Fibroblast of villous mesenchyme (primary cell): ENCODE data around the gene HMCN1. TPM values are rescaled to one million over a fixed set of nuclear protein-coding genes. Genes with fewer than 3 reads are reported as not detected.
"Not testable (repeated sequence)": the region's sequence is repeated elsewhere in the genome, so short reads cannot be mapped to it uniquely, and the experiment has no call there.

Source experiments
- DNase-seq: peaks from one replicate; pipeline ENCODE4 v3.0.0-alpha.2; 2010; ENCODE audit warnings: low read depth
- H3K4me3 ChIP-seq: 2 replicates; pipeline ENCODE4 v1.5.1; 2011; ENCODE audit warnings: low read depth, mild to moderate bottlenecking, low read length
- total RNA-seq: library from RNA; depleted of rRNA; stranded (reverse); fragments of >200 nt; gene quantifications from 2 replicates; pipeline ENCODE4 v1.2.3, GENCODE V29; 2012
- TF ChIP-seq, protein P1 (sequence below): IDR thresholded peaks from 2 replicates; pipeline ENCODE4 v1.5.1; 2012; ENCODE audit warnings: low read depth, mild to moderate bottlenecking, low read length; ENCODE audit not compliant: insufficient read depth

Gene HMCN1
- total RNA-seq, 1 donor, result 5.2 TPM

DNA sequence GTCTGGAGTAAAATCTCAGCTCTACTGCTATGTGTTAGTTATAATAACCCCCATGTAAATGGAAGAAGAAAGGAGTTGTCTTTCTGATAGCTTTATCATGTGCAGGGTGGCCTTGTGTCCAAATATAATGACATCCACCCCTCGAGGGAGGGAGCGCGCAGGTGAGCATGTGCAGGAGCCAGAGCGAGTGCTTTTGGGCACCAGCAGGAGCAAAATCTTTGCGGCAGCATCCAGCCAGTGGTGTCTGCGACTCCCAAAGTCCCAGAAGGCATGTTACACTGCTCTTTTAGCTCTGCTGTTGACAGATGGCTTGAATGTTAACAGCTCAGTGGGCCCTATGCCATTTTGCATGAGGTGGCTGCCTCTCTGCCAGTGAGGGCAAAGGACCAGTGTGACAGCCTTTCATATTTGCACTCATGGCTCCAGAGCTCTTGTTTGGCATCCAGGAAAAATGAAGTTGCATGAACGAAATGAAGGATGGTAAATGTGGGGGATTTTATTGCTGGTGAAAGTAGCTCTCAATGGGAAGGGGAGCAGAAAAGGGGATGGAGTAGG lies 146.7 kb downstream of the HMCN1 start:
- TF ChIP-seq, protein P1, sequence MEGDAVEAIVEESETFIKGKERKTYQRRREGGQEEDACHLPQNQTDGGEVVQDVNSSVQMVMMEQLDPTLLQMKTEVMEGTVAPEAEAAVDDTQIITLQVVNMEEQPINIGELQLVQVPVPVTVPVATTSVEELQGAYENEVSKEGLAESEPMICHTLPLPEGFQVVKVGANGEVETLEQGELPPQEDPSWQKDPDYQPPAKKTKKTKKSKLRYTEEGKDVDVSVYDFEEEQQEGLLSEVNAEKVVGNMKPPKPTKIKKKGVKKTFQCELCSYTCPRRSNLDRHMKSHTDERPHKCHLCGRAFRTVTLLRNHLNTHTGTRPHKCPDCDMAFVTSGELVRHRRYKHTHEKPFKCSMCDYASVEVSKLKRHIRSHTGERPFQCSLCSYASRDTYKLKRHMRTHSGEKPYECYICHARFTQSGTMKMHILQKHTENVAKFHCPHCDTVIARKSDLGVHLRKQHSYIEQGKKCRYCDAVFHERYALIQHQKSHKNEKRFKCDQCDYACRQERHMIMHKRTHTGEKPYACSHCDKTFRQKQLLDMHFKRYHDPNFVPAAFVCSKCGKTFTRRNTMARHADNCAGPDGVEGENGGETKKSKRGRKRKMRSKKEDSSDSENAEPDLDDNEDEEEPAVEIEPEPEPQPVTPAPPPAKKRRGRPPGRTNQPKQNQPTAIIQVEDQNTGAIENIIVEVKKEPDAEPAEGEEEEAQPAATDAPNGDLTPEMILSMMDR, result no peak
- DNase-seq, result no peak

DNA sequence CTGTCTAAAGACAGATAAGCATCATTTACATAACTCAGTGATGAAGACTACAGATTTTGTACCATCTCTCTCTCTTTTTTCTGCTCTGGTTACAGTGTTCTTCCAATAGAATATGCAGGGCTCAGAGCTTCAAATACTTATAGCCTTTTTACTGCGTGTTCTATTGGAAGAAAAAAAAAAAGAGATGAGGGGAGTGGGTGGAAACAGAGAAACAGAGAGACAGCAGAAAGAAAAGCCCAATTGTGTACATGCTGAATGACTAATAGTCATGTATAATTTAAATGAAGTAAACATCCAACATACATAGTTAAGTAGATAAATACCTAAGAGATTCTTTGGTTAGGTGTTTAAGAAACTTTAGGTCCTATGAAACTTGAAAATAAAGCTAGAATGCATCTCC lies 151.9 kb downstream of the HMCN1 start:
- TF ChIP-seq, protein P1, result no peak
- no peak overlapping the region for H3K4me3 ChIP-seq
- DNase-seq, result no peak

More for the DNA sequence above, 146.7 kb downstream of the HMCN1 start:
- no peak overlapping the region for H3K4me3 ChIP-seq

DNA sequence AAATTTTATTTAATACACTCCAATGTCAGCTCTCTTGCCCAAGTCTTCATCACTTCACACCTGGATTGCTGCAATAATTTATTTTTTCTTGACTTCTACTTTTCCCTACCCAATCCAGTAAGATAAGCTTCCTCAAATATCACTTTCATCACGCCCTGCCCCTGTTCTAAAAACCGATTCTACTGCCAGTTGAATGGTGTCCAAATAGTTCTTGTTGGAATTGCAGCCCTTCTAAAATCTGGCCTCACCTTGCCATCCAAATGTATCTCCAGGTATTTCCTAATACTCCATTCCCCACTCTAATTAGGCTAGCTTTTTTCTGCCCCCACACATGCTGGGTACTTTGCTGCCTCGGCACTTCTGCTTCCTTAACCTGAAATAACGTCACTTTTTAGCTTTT lies 152.5 kb downstream of the HMCN1 start:
- H3K4me3 ChIP-seq, result no peak overlapping the region
- TF ChIP-seq, protein P1, result no peak
- no peak for DNase-seq

DNA sequence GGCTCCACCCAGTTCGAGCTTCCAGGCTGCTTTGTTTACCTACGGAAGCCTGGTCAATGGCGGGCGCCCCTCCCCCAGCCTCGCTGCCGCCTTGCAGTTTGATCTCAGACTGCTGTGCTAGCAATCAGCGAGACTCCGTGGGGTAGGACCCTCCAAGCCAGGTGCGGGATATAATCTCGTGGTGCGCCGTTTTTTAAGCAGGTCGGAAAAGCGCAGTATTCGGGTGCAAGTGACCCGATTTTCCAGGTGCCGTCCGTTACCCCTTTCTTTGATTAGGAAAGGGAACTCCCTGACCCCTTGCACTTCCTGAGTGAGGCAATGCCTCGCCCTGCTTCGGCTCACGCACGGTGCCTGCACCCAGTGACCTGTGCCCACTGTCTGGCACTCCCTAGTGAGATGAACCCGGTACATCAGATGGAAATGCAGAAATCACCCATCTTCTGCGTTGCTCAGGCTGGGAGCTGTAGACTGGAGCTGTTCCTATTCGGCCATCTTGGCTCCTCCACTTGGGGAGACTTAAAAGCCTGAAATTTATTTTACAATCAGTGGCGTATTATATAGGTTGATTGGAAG lies 158.7 kb downstream of the HMCN1 start:
- not testable (repeated sequence) for DNase-seq, H3K4me3 ChIP-seq

DNA sequence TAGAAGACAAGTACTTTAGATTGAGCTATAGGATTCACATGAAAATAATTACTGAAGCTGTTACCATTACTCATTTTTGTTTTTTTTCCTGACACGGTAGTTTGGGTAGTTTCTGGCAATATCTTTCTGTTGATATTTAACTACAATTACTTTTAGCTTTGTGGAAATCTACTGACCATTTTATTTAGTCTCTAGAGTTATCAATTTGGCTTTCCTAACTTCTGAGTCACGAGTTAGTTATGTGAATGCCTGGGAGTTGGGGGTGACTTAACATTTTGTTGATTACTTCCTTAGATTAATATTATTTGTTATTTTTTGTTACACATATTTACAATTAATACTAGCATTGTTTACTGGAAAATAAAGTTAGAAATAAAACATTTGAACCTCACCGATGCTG lies 160.6 kb downstream of the HMCN1 start:
- peak; percentile 44 for DNase-seq
- no peak overlapping the region for H3K4me3 ChIP-seq

DNA sequence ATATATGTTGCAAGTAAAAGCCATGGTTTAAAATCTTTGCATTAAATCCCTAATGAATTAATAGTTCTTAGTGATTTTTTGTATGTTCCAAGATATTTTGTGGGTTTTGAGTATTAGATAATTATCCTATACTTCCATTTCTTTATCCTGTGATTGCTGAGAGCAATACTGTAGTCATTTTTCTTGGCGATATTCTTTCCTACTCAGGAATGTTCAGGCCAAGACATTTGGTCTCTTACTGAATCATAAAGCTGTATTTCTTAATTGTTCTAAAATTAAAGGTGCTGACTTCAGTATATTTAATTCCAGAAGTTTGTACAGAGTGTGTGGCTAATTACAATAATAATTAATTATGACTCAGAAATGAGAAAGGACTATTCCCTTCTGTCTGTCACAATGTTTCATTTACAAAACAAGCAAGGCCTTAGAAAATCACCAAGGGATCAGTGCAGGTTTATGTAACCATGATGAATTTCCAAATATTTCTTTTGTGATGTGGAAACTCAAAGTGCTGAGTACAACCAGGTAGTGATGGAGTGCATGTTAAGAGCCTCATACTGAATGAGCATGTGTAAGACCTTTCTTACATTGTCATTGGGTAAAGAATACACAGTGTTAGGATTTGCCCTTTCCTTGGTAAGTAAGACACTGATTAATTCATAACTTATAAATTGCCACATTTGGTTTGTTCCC lies 161.2 kb downstream of the HMCN1 start:
- H3K4me3 ChIP-seq, result no peak overlapping the region
- TF ChIP-seq, protein P1, result no peak
- no peak for DNase-seq

More for the DNA sequence above, 160.6 kb downstream of the HMCN1 start:
- TF ChIP-seq, protein P1, result no peak

DNA sequence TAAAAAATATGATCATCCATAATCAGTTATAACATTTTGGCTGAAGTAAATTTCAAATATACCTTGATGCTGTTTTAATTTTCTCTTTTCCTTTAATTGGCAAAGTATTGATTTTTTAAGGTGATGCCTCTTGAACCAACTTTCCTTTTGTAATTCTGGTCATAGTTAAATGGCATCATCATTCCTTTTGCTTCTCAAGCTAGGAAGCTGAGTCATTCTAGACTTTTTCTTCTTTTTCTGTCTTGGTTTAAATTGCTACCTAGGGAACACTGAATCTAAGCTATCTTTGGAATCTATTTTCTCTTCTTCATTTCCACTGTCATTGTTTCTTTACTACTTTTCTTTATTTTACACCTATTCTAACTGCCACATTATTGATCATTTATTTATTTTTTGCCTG lies 162.7 kb downstream of the HMCN1 start:
- TF ChIP-seq, protein P1, result no peak
- no peak overlapping the region for H3K4me3 ChIP-seq
- DNase-seq, result no peak
